GM12872 (cell line): Measurements from ENCODE around the gene AFTPH.

ENCODE experiments used
- CTCF ChIP-seq: IDR thresholded peaks from 3 replicates; pipeline ENCODE4 v1.5.1; 2011; ENCODE audit warnings: low read depth, mild to moderate bottlenecking, low read length, moderate library complexity; ENCODE audit not compliant: insufficient read depth

Gene AFTPH

GRCh38 chr2:64626146-64626809, 102.2 kb downstream of the AFTPH start:
- no peak for TF ChIP-seq CTCF

- no peak for TF ChIP-seq CTCF
These were observed 103.0 kb downstream of the AFTPH start for GRCh38 chr2:64626963-64627760.

GRCh38 chr2:64627860-64628841, 104.0 kb downstream of the AFTPH start:
- no peak for TF ChIP-seq CTCF

- TF ChIP-seq CTCF: no peak
These were observed 105.2 kb downstream of the AFTPH start for GRCh38 chr2:64629329-64629781.

- TF ChIP-seq CTCF: no peak
These were observed 105.7 kb downstream of the AFTPH start for GRCh38 chr2:64629875-64630274.

GRCh38 chr2:64630752-64631151, 106.6 kb downstream of the AFTPH start:
- TF ChIP-seq CTCF: no peak

- TF ChIP-seq CTCF: no peak
These were observed 107.6 kb downstream of the AFTPH start for GRCh38 chr2:64631771-64632170.
